Stomach smooth muscle (tissue), 2 donors: ENCODE measurements around the gene PARP11.
"Not testable (repeated sequence)": the region's sequence is repeated elsewhere in the genome, so short reads cannot be mapped to it uniquely, and the experiment has no call there.

Experiments used
- H3K27ac ChIP-seq: one replicate; pipeline ENCODE4 v1.7.0; 2013; ENCODE audit warnings: mild to moderate bottlenecking, low read length, inconsistent platforms
- H3K27me3 ChIP-seq, 2 donors: one replicate each; pipeline ENCODE4 v1.7.0; 2013; ENCODE audit warnings: low read length in 2 of 2; ENCODE audit not compliant: insufficient read depth in 2 of 2, control insufficient read depth in 1 of 2
- H3K36me3 ChIP-seq, 2 donors: one replicate each; pipeline ENCODE4 v1.7.0; 2013; ENCODE audit warnings: low read length in 2 of 2; ENCODE audit not compliant: control insufficient read depth in 2 of 2, insufficient read depth in 2 of 2
- H3K4me1 ChIP-seq: one replicate; pipeline ENCODE4 v1.7.0; 2013; ENCODE audit warnings: low read length; ENCODE audit not compliant: control insufficient read depth, insufficient read depth
- H3K4me3 ChIP-seq, 2 donors: one replicate each; pipeline ENCODE4 v1.7.0; 2013; ENCODE audit warnings: low read length in 2 of 2
- H3K9ac ChIP-seq, 2 donors: one replicate each; pipeline ENCODE4 v1.7.0; 2013; ENCODE audit warnings: low read length in 2 of 2, mild to moderate bottlenecking in 1 of 2
- H3K9me3 ChIP-seq, 2 donors: one replicate each; pipeline ENCODE4 v1.7.0; 2013; ENCODE audit warnings: low read length in 2 of 2; ENCODE audit not compliant: control insufficient read depth in 2 of 2
- donor health status: healthy.
- donor health status: Pancreatic carcinoma.

PARP11 gene

DNA sequence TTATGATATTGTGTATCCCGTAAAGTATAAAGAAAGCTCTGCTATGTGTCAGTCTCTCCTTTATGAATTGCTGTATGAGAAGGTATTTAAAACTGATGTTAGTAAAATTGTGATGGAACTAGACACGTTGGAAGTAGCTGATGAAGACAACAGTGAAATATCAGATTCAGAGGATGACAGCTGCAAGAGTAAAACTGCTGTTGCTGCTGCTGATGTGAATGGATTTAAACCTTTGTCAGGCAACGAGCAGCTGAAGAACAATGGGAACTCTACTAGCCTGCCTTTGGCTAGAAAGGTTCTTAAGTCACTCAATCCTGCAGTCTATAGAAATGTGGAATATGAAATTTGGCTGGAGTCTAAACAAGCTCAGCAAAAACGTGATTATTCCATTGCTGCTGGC is 33.5 kb downstream of the PARP11 start:
- H3K27me3 ChIP-seq, H3K4me3 ChIP-seq, H3K36me3 ChIP-seq, H3K27ac ChIP-seq, H3K9me3 ChIP-seq, H3K9ac ChIP-seq, H3K4me1 ChIP-seq: not testable (repeated sequence)

DNA sequence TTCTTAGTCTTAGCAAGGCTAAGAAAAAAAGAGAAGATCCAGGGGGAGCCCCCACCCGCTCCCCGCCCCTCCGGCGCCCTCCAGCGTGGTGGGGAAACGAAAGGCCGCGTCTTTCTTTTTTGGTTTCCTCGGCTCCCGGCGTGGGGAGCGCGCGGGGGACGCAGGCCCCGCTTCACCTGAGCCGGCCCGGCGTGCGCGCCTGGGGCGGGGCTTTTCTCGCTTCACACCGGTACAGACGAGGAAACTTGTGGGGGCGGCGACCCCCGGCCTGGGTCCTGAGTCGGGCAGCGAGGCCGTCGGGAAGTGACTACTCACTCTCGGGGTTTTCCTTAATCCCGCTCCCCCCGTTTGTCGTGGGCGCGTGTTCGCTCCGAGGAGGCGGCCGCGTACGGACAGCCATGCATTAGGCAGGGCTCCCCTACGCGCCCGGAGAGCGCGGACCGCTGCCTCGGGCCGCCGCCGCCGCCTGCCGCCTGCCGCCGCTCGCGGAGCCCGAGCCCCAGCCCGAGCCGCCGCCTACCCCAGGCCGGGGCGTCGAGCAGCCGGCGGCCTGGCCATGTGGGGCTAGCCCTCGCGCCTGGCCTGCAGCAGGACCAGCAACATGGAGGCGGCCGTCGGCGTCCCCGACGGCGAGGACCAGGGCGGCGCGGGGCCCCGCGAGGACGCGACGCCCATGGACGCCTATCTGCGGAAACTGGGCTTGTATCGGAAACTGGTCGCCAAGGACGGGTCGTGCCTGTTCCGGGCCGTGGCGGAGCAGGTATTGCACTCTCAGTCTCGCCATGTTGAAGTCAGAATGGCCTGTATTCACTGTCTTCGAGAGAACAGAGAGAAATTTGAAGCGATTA is 34.3 kb downstream of the PARP11 start:
- H3K9ac ChIP-seq, H3K4me1 ChIP-seq, H3K4me3 ChIP-seq, H3K27ac ChIP-seq, H3K27me3 ChIP-seq, H3K36me3 ChIP-seq, H3K9me3 ChIP-seq: not testable (repeated sequence)

DNA sequence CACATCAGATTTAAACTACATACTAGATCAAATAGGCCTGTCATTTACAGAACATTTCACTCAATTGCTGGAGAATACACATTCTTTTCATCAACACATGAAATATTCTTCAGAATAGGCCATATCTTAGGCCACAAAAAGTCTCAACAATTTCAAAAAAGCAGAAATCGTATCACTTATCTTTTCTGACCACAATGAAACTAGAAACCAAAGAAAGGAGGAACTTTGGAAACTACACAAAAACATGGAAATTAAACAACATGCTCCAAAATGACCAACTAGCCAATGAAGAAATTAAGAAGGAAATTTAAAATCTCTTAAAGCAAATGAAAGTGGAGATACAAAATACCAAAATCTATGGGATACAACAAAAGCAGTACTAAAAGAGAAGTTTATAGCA is 35.1 kb downstream of the PARP11 start:
- Histone ChIP-seq H3K9me3 (no peaks in the 10 kb centered on the region), H3K9ac (no peak overlapping the region), H3K27ac (no peak overlapping the region), H3K4me1 (no peaks in the 10 kb centered on the region), H3K4me3 (no peak overlapping the region), H3K27me3 (no peaks in the 10 kb centered on the region), H3K36me3 (no peaks in the 10 kb centered on the region)

DNA sequence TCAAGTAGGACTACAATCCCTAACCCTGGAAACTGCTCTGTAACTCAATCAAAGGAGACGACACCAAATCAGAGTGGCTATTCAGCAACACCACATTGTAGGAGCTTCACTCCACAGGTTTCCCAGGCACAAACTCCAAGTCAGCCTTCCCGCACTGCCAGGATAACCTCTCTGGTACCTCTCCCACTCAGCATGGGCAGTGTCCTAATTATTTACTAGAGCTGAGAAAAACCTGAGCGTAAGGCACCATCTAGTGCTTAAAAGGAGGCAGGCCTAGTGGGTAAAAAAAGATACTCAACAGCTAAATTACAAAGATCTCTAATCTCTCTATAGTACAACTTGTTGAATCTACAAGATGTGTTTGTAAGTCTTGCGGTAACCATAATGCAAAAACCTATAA is 36.1 kb downstream of the PARP11 start:
- Histone ChIP-seq H3K27me3 (no peaks in the 10 kb centered on the region), H3K4me3 (no peak overlapping the region), H3K9ac (no peak overlapping the region), H3K4me1 (no peaks in the 10 kb centered on the region), H3K36me3 (no peaks in the 10 kb centered on the region), H3K9me3 (no peaks in the 10 kb centered on the region), H3K27ac (no peak overlapping the region)

DNA sequence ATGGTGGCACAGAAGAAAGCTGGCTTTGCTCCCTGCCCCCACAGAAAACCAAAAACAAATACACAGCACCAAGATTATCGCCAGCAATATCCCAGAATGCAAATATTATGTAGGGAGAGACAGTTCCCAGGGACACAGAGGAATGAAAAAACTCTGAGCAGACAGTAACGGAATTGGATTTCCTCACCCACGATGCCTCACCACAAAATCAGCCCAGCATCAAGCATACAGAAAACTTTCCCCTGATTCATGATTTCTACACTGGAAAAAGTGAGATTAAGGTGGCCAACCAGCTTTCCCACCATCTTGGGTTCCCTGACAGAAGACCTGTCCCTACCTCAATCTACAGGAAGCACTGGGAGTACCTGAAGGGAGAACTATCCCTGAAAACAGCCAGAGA is 36.6 kb downstream of the PARP11 start:
- Histone ChIP-seq H3K27me3 (no peaks in the 10 kb centered on the region), H3K36me3 (no peaks in the 10 kb centered on the region), H3K27ac (no peak overlapping the region), H3K9ac (no peak overlapping the region), H3K4me3 (no peak overlapping the region), H3K4me1 (no peaks in the 10 kb centered on the region), H3K9me3 (no peaks in the 10 kb centered on the region)

DNA sequence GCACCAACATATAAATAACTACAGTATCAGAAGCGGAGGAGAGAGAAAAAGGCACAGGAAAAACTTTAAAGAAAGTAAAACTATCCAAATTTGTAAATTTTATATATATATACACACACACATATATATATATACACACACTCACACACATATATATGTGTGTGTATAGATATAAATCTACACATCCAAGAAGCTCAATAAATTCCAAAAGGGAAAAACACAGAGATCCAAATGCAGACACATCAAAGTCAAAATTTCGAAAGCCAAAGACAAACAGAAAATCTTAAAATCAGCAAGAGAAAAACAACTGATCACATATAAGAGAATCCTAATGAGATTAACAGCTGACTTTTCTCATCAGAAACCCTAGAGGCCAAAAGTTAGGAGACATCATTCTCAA is 37.3 kb downstream of the PARP11 start:
- no peaks in the 10 kb centered on the region for H3K9me3 ChIP-seq
- H3K9ac ChIP-seq, result no peak overlapping the region
- no peaks in the 10 kb centered on the region for H3K36me3 ChIP-seq
- H3K4me3 ChIP-seq, result no peak overlapping the region
- H3K27me3 ChIP-seq, result no peaks in the 10 kb centered on the region
- no peak overlapping the region for H3K27ac ChIP-seq
- no peaks in the 10 kb centered on the region for H3K4me1 ChIP-seq

DNA sequence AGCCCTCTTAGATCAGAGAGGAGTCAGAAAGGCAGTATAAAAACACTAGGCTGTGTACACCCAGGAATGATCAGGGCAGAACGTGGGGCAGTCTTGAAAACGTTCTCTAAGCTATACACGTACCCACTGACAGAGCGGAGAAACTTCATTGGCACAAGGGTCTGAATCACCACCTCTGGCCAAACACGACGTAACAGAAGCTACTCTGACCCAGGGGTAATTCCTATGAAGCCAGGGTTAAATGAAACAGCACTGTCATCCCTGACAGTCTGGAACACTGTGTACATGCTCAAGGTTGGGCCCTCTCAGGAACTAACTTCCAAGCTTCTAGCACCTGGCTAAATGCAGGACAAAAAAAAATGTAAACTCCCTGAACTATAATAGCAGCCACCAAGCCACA is 38.4 kb downstream of the PARP11 start:
- Histone ChIP-seq H3K27me3 (no peaks in the 10 kb centered on the region), H3K36me3 (no peaks in the 10 kb centered on the region), H3K9me3 (no peaks in the 10 kb centered on the region), H3K4me3 (no peak overlapping the region), H3K4me1 (no peaks in the 10 kb centered on the region), H3K9ac (no peak overlapping the region), H3K27ac (no peak overlapping the region)

DNA sequence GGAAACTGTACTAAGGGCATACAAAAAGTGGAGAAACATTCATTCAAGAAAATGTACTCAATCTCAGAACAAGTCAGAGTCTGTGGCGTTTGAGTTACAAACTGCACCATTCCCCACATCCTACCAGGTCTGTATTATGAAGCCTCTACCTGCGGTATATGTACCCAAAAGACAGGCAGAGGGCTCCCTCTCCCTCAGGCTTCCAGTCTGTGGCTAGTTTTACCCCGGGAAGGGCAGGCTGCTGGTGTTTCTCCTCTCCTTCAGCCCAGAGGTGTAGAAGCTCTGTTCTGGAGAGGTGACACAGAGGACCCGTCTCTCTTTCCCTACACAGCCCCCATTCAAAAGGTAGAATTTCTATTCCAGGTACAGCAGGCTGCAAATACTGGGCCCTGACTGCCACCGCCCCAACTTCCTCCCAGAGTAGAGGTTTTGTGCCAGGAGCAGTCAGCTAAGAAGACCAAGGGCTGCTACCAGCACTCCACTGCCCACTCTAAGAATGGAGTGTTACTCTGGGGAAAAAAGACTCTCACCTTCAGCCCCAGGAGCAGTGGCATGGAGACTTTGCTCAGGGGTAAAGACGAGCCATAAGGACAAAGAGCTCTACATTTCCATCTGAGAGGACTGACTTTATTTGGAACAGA is 39.4 kb downstream of the PARP11 start:
- Histone ChIP-seq H3K27me3 (no peaks in the 10 kb centered on the region), H3K4me3 (no peak overlapping the region), H3K9me3 (no peaks in the 10 kb centered on the region), H3K27ac (no peak overlapping the region), H3K4me1 (no peaks in the 10 kb centered on the region), H3K9ac (no peak overlapping the region), H3K36me3 (peaks cover 0 to 2% of the 10 kb centered on the region in 2 donors)

DNA sequence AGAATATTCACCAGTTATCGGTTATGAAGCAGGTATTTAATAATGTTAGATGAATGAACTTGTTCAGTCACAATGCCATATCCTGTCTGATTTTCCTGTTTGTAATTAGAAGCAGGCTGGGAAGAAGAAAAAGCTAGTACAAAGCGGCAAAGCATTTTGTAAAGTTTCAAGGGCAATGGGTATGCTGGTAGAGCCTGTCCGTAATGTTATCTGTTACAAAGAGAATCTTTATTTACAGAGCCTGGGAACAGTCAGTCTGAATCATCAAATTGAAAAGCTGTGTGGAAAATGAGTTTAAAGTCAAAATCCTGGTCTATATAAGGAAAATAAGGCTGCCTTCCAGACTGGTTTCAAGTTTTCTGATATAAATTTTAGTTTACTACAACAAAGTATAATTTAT is 40.5 kb downstream of the PARP11 start:
- no peaks in the 10 kb centered on the region for H3K4me1 ChIP-seq
- H3K9ac ChIP-seq, result no peak overlapping the region
- no peak overlapping the region for H3K4me3 ChIP-seq
- H3K36me3 ChIP-seq, result peaks cover 0 to 2% of the 10 kb centered on the region in 2 donors
- H3K27ac ChIP-seq, result no peak overlapping the region
- H3K9me3 ChIP-seq, result no peaks in the 10 kb centered on the region
- no peaks in the 10 kb centered on the region for H3K27me3 ChIP-seq

DNA sequence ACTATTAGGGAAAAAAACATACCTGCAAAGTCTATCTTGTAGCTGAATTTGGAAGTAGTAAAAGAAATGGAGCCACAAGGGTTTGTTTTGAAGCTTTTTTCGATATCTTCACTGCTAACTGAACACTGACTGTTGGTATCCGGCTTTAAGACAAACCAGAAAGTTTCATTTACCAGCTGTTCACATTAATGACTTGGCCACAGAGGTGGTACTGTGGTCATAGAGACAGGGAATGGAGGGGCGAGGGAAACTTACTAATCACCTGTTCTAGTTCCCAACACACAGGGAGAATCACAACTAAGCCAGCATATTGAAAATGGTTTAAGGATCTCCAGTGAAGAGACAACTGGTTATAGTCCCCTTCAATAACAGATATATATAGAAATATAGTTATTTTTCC is 44.3 kb downstream of the PARP11 start:
- Histone ChIP-seq H3K9me3 (no peaks in the 10 kb centered on the region), H3K9ac (no peak overlapping the region), H3K27me3 (no peaks in the 10 kb centered on the region), H3K4me3 (no peak overlapping the region), H3K27ac (no peak overlapping the region), H3K36me3 (peaks cover 2 to 8% of the 10 kb centered on the region in 2 donors), H3K4me1 (no peaks in the 10 kb centered on the region)

DNA sequence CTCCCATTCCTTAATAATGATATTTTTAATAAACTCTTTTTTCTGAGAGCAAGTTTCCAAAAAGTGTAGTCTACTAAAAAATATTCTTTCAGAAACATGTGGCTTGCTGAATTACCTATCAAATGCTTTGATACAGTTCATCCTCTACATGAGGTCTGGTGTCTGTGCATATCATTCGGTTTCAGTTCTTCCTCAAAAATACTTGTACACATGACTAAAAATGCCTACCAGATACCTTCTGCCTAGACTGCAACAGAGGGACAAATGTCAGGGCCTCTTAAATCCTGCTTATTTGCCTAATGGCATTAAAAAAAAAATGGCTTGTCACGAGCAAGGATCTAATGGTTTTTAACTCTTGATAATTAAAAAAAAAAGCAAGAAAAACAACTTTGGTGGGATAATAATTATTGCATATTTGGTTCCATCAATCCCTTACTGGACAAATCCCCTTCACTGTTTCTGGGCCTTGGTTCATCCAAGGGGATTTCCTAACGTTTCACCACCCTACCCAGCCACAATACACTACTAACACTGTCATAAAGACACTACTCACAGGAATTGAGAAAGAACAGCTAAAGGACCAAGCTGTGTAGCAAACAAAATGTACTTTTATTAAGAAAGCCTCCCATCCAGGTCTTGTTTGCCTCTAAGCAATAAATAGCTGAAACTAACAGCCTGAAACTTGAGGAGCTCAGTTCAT is 45.7 kb downstream of the PARP11 start:
- no peak overlapping the region for H3K9ac ChIP-seq
- no peak overlapping the region for H3K27ac ChIP-seq
- H3K4me3 ChIP-seq, result no peak overlapping the region
- peaks cover 2 to 8% of the 10 kb centered on the region in 2 donors for H3K36me3 ChIP-seq
- H3K9me3 ChIP-seq, result no peaks in the 10 kb centered on the region
- H3K4me1 ChIP-seq, result no peaks in the 10 kb centered on the region
- H3K27me3 ChIP-seq, result no peaks in the 10 kb centered on the region
